Breast epithelium (tissue), 3 donors: ENCODE results near the gene BCAN.

Source experiments
- CTCF ChIP-seq, 3 donors: fragments of 450-650 bp; IDR thresholded peaks; one replicate each; pipeline ENCODE4 v1.5.1; 2016 to 2017; ENCODE audit warnings: antibody characterized with exemption in 3 of 3, mild to moderate bottlenecking in 3 of 3, moderate library complexity in 3 of 3
- POLR2A ChIP-seq: fragments of 450-650 bp; IDR thresholded peaks from one replicate; pipeline ENCODE4 v1.6.1; 2016; ENCODE audit warnings: antibody characterized with exemption, mild to moderate bottlenecking, moderate library complexity
- POLR2AphosphoS5 ChIP-seq, 3 donors: sonication (generic); formaldehyde crosslinking; IDR thresholded peaks; one replicate each; pipeline ENCODE4 v1.6.1; 2017; ENCODE audit warnings: antibody characterized with exemption in 3 of 3

DNA sequence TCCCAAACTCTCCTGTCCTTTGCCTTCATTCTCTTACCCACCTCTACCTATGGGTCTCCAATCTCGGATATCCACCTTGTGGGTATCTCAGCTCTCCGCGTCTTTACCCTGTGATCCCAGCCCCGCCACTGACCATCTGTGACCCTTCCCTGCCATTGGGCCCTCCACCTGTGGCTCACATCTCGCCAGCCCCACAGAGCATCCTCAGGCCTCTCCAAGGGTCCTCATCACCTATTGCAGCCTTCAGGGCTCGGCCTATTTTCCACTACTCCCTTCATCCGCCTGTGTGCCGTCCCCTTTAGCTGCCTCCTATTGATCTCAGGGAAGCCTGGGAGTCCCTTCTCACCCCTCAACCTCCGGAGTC is 11.1 kb downstream of the BCAN start:
- TF ChIP-seq CTCF (IDR thresholded peaks at IDR 0.05): no peak
- TF ChIP-seq POLR2A: no peak
- TF ChIP-seq POLR2AphosphoS5 (IDR thresholded peaks at IDR 0.05): no peak
